Colon (tissue), 2 donors: Measurements from ENCODE around the gene AMER2.
"Not testable (repeated sequence)": the region's sequence is repeated elsewhere in the genome, so short reads cannot be mapped to it uniquely, and the experiment has no call there.

Experiments
- FAIRE-seq: peaks from 2 replicates; lab custom pipeline; 2012; peaks lifted over from hg19 to GRCh38; lab: Jason Lieb, UNC
- donor health status: control.
- donor health status: control.

The AMER2 gene

GRCh38 chr13:25181597-25181996 is 9.5 kb upstream of the AMER2 start:
- FAIRE-seq, result no peak

GRCh38 chr13:25180775-25181537 is 8.9 kb upstream of the AMER2 start:
- FAIRE-seq, result no peak

- no peak for FAIRE-seq
These were observed 8.0 kb upstream of the AMER2 start for GRCh38 chr13:25179832-25180774.

DNA sequence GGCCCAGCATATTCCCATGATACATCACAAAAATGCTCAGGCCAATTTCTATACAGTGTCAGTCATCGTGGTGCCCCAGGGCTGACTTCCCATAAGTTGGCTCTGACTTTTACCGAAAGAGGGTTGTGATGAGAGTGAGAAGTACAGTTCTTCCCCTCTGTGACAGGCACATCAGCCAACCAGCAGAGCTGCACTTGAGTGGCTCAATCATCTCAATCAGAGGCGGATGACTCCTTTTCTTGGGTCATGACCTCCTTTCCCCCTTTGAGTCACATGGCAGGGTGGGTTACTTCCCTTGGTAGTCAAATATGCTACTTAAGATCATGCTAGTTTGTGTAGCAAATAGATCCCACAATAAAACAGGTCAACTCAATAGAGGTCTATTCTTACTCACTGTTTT is 6.9 kb upstream of the AMER2 start:
- no peak for FAIRE-seq

GRCh38 chr13:25178070-25178469 is 6.0 kb upstream of the AMER2 start:
- no peak for FAIRE-seq

DNA sequence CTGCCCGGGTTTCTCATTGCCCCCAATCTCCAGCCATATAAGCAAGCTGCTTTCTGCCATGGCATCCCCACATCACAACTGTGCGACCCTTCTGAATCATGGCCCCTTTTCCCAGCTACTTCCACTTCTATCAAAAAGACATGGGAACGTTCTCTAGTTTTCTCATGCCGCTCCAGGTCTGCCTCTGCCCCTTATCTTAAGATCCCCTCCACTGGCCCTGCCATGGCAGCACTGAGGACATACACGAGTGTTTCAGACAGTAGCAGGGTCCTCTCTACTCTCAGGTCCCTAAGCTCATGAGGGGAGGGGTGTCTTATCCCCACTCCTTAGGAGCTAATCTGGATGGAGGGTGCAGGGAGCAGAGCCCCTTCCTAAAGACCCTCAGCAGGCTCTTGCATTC is 5.5 kb upstream of the AMER2 start:
- no peak for FAIRE-seq

DNA sequence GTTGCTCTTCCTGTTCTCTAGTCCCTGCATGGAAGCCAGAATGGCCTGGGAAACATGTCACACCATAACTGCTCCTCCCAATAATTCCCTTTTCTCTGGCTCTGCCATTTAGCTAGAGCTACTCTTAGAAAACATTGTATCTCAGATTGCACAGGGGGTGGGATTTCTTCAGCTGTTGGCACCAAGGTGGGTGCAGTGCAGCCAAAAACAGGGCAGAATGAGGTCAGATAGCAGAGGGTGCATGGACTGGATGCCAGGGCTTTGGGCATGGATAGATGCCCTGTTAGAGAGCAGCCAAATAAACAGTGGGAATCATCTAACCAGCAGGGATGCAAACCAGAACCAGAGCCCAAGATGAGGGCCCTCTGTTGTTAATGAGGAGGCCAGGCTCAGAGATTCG is 4.9 kb upstream of the AMER2 start:
- no peak for FAIRE-seq

- FAIRE-seq, result no peak
These were observed 3.3 kb upstream of the AMER2 start for GRCh38 chr13:25175431-25175830.

- no peak for FAIRE-seq
These were observed 2.9 kb upstream of the AMER2 start for GRCh38 chr13:25175026-25175425.

DNA sequence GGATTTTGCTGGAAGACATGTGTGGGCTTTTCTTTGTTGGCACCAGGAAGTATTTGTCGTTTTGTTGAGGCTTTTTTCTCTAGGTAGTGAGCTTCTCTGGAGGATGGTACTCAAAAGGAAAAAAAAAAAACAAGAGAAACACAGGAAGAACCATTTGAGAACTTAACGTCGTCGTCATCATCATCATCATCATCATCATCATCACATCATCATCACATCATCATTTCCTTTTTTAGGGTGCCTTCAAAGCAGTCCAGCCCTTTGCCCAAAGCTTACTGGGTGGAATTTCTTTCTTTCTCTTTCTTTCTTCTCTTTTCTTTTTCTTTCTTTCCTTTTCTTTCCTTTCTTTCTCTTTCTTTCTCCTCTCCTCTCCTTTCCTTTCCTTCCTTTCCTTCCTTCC is 2.2 kb upstream of the AMER2 start:
- no peak for FAIRE-seq

DNA sequence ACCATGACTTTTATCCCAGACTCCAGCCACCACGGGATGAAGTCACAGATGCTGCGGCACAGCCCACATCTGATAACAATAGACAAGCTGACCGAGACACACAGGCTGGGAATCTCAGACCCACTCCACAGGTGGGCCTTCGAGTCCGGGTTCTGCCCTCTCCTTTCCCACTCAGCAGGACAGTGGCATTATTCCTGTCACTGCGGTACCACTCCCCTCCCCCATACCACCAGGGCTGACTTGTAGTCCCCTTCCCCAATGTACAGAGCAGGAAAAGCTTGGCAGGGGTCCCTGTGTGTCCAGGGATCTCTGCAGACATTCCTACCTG is 179 bp upstream of the AMER2 start:
- no peak for FAIRE-seq

DNA sequence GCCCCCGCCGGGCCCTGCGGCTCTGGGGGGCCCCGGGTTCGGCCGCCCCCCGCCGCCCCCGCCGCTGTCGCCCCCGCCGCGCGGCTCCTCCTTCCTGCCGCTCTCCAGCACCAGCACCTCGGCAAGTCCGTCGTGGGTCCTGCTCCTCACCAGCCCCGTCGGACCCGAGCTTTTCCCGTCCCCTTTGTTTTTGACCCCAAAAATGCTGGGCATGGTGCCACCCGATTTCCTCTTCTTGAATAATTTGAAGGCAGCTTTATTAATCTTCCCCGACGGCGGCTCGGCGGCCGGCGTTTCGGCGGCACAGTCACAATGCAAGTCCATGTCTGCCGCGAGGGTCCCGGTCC is 945 bp downstream of the AMER2 start:
- FAIRE-seq, result no peak

GRCh38 chr13:25170554-25171111 is 1.5 kb downstream of the AMER2 start:
- FAIRE-seq, result no peak

- no peak for FAIRE-seq
These were observed 2.0 kb downstream of the AMER2 start for GRCh38 chr13:25169951-25170553.

DNA sequence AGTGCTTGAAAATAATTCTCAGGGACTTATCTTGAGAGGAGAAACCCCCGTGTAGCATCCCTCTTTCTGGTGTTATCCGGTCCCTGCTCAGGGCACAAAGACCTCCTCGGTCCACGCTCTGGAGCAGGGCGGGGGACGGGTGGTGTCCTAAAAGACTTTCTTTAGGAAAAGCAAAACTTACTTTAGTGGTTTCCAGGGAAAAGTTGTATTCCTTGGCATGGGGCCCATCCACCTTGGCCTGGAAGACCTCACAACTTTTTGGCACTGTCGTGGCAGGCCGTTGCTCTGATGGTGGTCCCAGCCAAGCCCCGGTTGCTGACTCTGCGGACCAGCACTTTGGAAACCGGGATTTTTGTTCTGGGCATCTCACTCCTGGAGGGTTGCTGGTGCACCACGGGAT is 2.7 kb downstream of the AMER2 start:
- FAIRE-seq, result no peak

DNA sequence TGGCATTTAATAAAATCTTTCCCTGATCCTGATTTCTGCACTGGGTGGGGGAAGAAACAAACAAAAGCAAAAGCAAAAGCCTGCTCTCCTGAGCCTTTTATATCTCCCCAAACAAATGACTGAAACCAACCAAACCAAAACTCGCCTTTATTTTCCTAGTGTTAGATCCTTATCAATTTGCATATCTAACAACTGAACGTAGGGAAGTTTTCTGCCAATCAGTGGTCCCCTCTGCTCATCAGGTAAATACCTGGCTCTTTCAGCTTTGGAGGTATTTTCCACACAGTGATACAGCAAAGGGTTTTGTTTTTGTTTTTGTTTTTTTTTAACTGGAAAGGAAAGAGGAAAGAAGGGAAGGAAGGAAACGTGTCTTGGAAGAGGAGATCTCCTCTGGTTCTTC is 3.3 kb downstream of the AMER2 start:
- no peak for FAIRE-seq

DNA sequence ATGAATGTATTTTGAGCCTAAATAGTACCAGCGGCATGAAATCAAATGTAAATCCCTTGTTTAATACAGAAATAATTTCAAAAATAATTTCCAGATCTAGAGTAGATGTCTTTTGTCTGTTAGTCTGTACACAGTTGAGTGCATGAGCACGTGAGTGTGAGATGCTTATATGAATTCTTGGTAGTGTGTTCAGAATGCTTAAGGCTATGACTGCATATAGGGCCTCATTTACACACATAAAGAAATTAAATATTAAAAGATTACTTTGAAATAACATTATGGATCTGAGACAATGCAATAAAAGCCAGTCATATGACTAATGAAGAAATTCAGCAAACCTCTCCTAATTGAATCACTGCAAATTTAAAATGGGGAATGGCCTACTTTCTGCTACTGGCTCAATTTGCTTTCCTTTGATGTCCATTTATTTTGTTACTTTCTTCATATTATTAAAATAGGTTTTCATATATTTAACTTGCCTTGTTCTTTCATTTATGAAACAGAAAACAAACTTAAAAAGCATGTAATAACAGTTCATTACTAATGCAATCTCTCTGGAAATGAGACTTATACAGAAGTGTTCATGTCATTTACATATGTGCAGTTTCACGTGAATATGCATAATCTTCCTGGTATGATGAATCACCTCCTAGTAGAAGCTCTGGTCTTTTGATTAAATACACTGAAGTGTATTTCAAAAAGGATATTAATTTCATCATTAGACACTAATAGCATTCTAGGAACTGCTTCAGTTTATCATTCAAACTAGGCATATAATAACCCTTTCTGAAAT is 4.5 kb downstream of the AMER2 start:
- no peak for FAIRE-seq

DNA sequence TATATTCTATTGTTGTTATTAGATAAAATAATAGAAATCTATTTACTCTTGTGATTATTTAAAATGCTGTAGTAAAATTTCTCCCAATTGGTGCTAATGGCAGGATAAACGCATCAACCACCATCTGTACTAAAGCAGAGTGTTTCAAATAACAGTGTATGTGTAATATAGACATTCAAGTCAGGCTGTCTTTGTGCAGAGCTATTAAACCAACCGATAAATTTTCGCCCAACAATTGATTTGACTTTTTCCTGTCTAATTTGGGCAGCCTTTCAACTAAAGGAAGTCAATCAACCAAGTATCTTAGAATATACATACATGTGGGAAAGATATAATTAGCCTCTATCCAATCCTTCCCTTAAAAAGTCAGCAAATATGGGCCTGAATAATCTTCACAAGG is 5.8 kb downstream of the AMER2 start:
- no peak for FAIRE-seq

DNA sequence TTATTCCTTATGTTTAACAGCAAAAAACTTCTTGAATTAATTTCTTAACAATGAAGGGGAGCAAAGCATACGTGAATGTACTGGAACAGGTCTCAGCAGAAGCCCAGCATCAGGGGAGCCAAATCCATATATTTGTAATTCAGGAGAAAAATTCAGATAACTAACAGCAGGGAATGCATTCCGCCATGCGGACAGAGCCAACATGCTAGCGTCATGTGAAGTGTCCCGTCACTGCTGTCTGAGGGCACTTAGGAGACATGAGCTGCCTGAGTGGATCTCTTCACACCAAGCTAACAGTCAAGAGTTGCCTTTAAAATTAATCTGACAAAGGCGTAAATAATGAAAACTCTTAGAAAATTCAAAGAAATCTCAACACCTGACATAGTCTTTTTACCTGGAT is 6.4 kb downstream of the AMER2 start:
- FAIRE-seq, result no peak

DNA sequence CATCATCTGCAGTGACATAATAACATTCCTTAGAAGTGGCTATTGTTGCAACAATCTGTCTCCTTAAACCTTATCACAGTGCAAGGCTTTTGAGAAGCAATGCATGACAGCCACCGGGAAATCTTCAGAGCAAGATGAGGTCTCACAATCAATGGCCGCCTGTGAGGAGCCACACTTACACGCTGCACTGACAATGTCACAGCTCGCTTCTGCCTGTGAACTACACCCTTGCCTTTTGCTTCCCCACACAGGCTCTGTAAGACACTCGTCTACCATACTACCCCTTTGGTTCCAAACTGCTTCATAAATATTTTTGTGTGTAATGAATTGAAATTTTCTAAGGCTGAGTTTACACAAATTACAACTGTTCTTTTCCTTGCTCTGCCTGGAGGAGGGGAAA is 6.9 kb downstream of the AMER2 start:
- not testable (repeated sequence) for FAIRE-seq

- no peak for FAIRE-seq
These were observed 14.4 kb downstream of the AMER2 start for GRCh38 chr13:25157681-25158080.

DNA sequence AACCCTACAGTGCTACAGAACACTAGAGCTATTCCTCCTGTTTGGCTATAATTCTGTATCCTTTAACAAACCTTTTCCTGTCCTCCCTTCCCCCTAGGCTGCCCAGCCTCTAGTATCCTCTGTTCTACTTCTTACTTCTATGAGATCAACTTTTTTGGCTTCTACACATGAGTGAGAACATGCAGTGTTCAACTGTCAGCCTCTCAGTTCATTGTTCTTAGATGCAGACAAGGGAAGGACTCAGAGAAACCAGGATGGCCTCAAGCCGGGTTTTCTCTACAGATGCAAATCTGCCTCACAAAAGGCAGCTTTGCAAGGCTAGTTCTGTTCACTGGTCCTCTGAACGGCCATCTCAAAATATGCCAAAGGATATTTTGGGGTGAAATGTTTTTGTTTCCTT is 18.4 kb downstream of the AMER2 start:
- FAIRE-seq, result no peak
